ENCODE results near the gene WWOX.

The WWOX gene

GRCh38 chr16:78399384-78399783 is 299.9 kb downstream of the WWOX start:
- no peak for TF ChIP-seq CTCF (IDR thresholded peaks at IDR 0.05; ENCODE audit: control insufficient read depth, insufficient read depth, low read depth, low read length, missing control alignments)
- DNase-seq (ENCODE audit: low read depth): no peak
- H3K4me3 ChIP-seq (ENCODE audit: control insufficient read depth, low read depth, low read length): no peak overlapping the region

- no peak for TF ChIP-seq CTCF (IDR thresholded peaks at IDR 0.05; ENCODE audit: control insufficient read depth, insufficient read depth, low read depth, low read length, missing control alignments)
- H3K4me3 ChIP-seq (ENCODE audit: control insufficient read depth, low read depth, low read length): no peak overlapping the region
- no peak for DNase-seq (ENCODE audit: low read depth)
Measured at GRCh38 chr16:78402833-78403232, 303.4 kb downstream of the WWOX start.

- no peak for DNase-seq (ENCODE audit: low read depth)
- no peak overlapping the region for H3K4me3 ChIP-seq (ENCODE audit: control insufficient read depth, low read depth, low read length)
- TF ChIP-seq CTCF (IDR thresholded peaks at IDR 0.05; ENCODE audit: control insufficient read depth, insufficient read depth, low read depth, low read length, missing control alignments): no peak
Measured at GRCh38 chr16:78405040-78405439, 305.6 kb downstream of the WWOX start.

GRCh38 chr16:78405833-78406232 is 306.4 kb downstream of the WWOX start:
- H3K4me3 ChIP-seq (ENCODE audit: control insufficient read depth, low read depth, low read length): no peak overlapping the region
- no peak for TF ChIP-seq CTCF (IDR thresholded peaks at IDR 0.05; ENCODE audit: control insufficient read depth, insufficient read depth, low read depth, low read length, missing control alignments)
- no peak for DNase-seq (ENCODE audit: low read depth)

GRCh38 chr16:78407191-78407590 is 307.7 kb downstream of the WWOX start:
- TF ChIP-seq CTCF (IDR thresholded peaks at IDR 0.05; ENCODE audit: control insufficient read depth, insufficient read depth, low read depth, low read length, missing control alignments): no peak
- no peak for DNase-seq (ENCODE audit: low read depth)
- no peak overlapping the region for H3K4me3 ChIP-seq (ENCODE audit: control insufficient read depth, low read depth, low read length)

- no peak for DNase-seq (ENCODE audit: low read depth)
- no peak overlapping the region for H3K4me3 ChIP-seq (ENCODE audit: control insufficient read depth, low read depth, low read length)
- no peak for TF ChIP-seq CTCF (IDR thresholded peaks at IDR 0.05; ENCODE audit: control insufficient read depth, insufficient read depth, low read depth, low read length, missing control alignments)
Measured at GRCh38 chr16:78413651-78414050, 314.2 kb downstream of the WWOX start.

- no peak for DNase-seq (ENCODE audit: low read depth)
- TF ChIP-seq CTCF (IDR thresholded peaks at IDR 0.05; ENCODE audit: control insufficient read depth, insufficient read depth, low read depth, low read length, missing control alignments): no peak
- H3K4me3 ChIP-seq (ENCODE audit: control insufficient read depth, low read depth, low read length): no peak overlapping the region
Measured at GRCh38 chr16:78415013-78415412, 315.6 kb downstream of the WWOX start.
